Measurements from ENCODE around the gene GMDS. TPM values are rescaled to one million over a fixed set of nuclear protein-coding genes. Genes with fewer than 3 reads are reported as not detected.

GMDS gene
- total RNA-seq, 1 experiment from 2014 or later: 27.6 TPM

- Histone ChIP-seq H3K9me3 (ENCODE audit: control insufficient read depth, low read depth, low read length) (no peaks in the 10 kb centered on the region), H2BK5ac (ENCODE audit: insufficient read length, low read length) (no peak overlapping the region), H3K18ac (ENCODE audit: insufficient read length, low read depth, low read length) (no peak overlapping the region), H3K4ac (ENCODE audit: low read depth, low read length) (no peak overlapping the region), H2BK12ac (ENCODE audit: insufficient read length, low read depth, low read length) (no peak overlapping the region), H3K27ac (ENCODE audit: insufficient read length, low read depth, low read length) (no peak overlapping the region), H3K23me2 (ENCODE audit: insufficient read length, low read depth, low read length, poor library complexity, severe bottlenecking) (no peaks in the 10 kb centered on the region), H3T11ph (ENCODE audit: low read length) (no peak overlapping the region), H2AFZ (ENCODE audit: low read length) (no peak overlapping the region), H3K4me2 (ENCODE audit: insufficient read depth, insufficient read length, low read length) (no peak overlapping the region), H2AK5ac (ENCODE audit: insufficient read length, low read length) (no peak overlapping the region), H4K20me1 (ENCODE audit: control insufficient read depth, insufficient read depth, insufficient read length) (no peaks in the 10 kb centered on the region), H3K4me1 (ENCODE audit: insufficient read depth, low read length) (peaks cover 3% of the 10 kb centered on the region; the same call in 1 of the 2 replicates), H4K8ac (replicated peaks; ENCODE audit: insufficient read length, low read depth, low read length) (no peak overlapping the region), H2BK120ac (ENCODE audit: low read depth, low read length, poor library complexity, severe bottlenecking) (no peak overlapping the region), H3K27me3 (ENCODE audit: insufficient read depth, low read length) (no peaks in the 10 kb centered on the region), H3K9ac (ENCODE audit: extremely low read depth, insufficient read length, low read length) (no peak overlapping the region), H3K56ac (ENCODE audit: insufficient read length, low read depth, low read length) (no peak overlapping the region), H3K14ac (ENCODE audit: insufficient read depth, low read length) (0 out of 2 replicates have a peak overlapping the region, but pooled peaks have one; percentile 29), H3K79me2 (ENCODE audit: insufficient read depth, low read length) (no peaks in the 10 kb centered on the region), H3K23ac (ENCODE audit: insufficient read length, low read depth, low read length) (no peak overlapping the region), H2BK15ac (ENCODE audit: low read depth, low read length) (no peak overlapping the region), H2BK20ac (ENCODE audit: low read depth, low read length, poor library complexity, severe bottlenecking) (no peak overlapping the region), H4K91ac (ENCODE audit: insufficient read length, low read depth, low read length) (no peak overlapping the region), H3K79me1 (ENCODE audit: insufficient read depth, low read depth, low read length, poor library complexity, severe bottlenecking) (no peaks in the 10 kb centered on the region), H4K5ac (ENCODE audit: insufficient read length, low read depth, low read length) (no peak overlapping the region)
- H3K27me3 Mint-ChIP-seq (ENCODE audit: low read depth): no peaks in the 10 kb centered on the region
- peak overlapping the region in 1 of 3 experiments; percentile 71; a peak in 2 of 7 replicates for H3K27ac Mint-ChIP-seq
- no peak overlapping the region for H3K4me3 Mint-ChIP-seq
- no peak for TF ChIP-seq CTCF (conservative IDR thresholded peaks at IDR 0.05)
- no CpG with 5 or more reads among the region's 10 CpGs for WGBS (ENCODE audit: extremely low coverage, insufficient read length, low lambda C conversion rate)
- DNase-seq: no peak
- H3K9me3 Mint-ChIP-seq: no peaks in the 10 kb centered on the region
- no peaks in the 10 kb centered on the region for H3K36me3 Mint-ChIP-seq (ENCODE audit: insufficient read depth in 1 of 3, low read depth in 3 of 3)
- peaks cover 52 to 57% of the 10 kb centered on the region in 2 experiments for H3K4me1 Mint-ChIP-seq
These were observed 410.5 kb downstream of the GMDS start for GRCh38 chr6:1834646-1835516.
